ENCODE data around the gene RAI1.
A peak's percentile ranks its signal among the peaks of the same experiment; 100 is the strongest.
"Not testable (repeated sequence)": the region's sequence is repeated elsewhere in the genome, so short reads cannot be mapped to it uniquely, and the experiment has no call there.

RAI1 gene

DNA sequence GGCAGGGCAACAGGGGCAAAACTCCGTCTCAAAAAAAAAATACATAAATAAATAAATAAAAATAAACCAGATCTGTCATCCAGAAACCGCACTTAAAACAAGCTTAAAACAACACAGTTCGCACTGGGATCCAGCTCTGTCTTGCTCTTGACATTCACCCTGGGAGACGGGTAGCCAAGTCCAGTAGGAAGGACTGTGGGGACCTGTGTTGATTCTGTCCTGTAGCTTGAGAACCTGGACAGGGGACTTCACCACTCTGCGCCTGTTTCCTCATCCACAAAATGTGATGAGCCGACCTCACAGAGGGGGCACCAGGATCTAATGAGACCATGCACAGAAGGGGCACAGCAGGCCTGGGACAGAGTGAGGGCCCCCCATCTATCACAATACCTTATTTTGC is 1.5 kb upstream of the RAI1 start:
- H3K4me3 ChIP-seq (ENCODE audit: low read depth, low read length), result no peak overlapping the region

- H3K4me3 ChIP-seq (ENCODE audit: low read depth, low read length), result no peak overlapping the region
These were observed 626 bp upstream of the RAI1 start for GRCh38 chr17:17680477-17681186.

DNA sequence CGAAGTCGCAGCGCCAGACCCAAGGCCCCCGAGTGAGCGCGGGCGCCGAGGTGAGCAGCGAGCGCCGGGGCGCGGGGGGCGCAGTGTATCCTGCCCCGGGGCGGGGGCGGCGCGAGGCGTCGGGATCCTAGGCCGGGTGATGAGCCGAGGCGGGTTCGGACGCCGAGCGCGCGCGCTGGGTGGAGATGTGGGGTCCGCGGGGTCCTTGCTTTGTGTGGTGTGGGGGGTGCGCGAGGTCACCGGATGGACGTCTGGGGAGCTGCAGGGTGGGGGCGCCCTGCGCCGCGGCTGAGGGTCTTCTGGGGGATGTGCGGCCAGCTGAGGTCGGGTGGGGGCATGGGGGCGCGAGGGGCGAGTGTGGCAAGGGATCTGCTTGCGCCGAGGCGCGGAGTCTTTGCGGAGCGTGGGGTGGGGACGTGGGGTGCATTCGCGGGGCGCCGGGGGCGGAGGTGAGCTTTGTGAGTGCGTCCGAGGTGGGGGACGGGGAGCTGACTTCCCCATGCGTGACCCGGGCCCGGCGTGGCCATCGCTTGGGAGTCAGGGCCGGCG is 560 bp downstream of the RAI1 start:
- peak overlapping the region; percentile 13 for H3K4me3 ChIP-seq (ENCODE audit: low read depth, low read length)

DNA sequence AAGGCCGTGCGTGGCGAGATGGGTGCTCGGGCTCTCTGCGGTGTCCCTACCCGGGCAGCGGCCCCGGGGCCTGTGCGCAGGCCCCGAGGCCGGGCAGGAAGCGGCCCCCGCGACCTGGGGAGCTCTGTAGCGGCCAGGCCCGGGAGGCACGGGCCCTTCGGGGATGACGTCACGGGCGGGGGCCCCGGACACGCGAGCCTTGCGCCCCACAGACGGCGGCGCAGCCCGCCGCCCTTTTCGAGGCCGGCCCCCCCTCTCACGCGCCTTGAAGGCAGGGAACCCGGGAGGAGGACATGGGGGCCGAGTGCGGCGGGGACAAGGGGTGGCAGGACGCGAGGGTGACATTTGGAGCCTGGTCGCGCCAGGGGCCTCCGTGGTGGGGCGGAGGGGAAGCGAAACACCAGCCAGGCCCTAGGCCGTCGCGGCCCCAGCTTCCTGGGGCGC is 1.1 kb downstream of the RAI1 start:
- H3K4me3 ChIP-seq (ENCODE audit: low read depth, low read length), result no peak overlapping the region

DNA sequence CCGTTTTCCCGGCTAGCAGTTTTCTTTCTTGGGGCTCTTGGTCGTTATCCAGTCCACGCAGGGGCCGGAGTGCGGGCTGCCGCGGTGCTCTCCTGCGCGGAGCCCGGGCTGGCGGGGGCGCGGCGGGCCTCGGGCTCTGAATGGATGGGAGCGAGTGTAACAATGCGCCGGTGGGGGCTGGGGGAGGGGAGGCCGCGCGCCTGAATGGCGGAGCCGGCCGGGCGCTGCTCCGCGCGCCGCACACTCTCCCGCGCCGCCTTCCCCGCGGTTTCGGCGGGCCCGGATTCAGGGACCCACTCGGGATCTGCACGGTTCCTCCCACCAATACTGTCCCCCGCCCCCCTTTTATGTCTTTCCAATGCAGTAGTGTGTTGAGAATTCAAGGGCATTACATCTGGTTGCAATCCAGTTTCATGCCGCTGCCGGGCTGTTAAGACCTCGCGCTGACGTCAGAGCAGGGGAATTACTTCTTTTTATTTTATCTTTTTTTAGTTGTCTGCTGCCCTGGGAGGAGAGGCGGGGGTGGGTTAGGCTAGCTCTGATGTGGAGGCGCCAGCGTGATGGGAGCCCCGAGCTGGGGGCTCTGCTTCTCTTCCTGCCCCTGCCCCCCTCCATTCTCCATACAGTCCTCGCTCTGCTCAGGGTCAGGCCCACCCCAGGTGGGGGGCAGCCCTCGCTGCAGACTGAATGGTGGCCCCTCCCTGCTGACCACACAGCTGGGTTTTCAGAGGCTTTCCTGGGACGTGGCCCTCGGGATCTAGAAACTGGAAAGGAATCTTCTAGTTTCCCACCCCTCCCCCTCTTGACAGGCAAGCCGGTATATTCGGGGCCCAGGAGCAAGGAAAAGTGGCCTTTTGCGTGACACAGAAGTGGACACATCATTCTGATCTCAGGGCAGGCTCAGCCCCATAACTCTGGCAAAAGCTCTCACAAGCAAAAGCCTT is 1.8 kb downstream of the RAI1 start:
- peak overlapping the region; percentile 30 for H3K4me3 ChIP-seq (ENCODE audit: low read depth, low read length)

GRCh38 chr17:17683710-17684365 is 2.6 kb downstream of the RAI1 start:
- H3K4me3 ChIP-seq (ENCODE audit: low read depth, low read length), result no peak overlapping the region

DNA sequence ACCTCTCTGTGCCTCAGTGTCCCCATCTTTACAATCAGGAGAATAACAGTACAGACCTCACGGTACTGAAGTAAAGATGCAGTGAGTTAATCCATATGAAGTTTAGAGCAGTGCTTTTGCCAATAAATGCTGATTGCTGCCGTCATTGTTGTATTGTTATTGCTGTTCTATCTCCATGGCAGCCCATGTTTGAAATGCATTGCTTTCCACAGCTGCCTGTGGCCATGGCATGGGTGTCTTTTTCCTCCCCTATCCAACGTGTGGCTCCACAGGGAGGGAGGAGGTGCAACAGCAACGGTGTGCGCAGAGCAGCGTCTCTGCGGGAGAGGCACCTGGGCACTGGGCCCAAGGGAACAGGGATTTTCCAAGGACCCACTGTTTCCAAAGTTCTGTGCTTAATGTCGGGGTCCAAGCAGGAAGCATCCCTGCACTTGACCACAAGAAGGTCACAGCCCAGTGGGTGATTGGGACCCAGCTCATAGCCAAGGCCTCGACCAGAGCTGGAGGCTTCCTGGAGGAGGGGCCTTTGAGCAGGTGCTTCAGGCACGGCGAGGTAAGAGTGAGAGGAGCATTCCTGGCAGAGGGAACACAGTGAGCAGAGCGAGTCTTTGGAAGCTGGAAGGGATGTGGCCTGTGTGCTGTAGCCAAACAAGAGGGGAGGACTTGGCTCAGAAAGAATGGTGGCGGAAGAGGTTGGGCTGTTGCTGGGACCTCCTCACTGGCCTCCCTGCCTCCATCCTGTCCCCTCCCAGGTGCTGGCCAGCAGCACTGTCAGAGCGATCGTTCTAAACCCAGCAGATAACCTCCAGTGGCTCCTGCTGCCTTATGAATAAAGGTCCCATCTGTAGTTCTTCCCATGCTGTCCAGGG is 3.9 kb downstream of the RAI1 start:
- no peak overlapping the region for H3K4me3 ChIP-seq (ENCODE audit: low read depth, low read length)

DNA sequence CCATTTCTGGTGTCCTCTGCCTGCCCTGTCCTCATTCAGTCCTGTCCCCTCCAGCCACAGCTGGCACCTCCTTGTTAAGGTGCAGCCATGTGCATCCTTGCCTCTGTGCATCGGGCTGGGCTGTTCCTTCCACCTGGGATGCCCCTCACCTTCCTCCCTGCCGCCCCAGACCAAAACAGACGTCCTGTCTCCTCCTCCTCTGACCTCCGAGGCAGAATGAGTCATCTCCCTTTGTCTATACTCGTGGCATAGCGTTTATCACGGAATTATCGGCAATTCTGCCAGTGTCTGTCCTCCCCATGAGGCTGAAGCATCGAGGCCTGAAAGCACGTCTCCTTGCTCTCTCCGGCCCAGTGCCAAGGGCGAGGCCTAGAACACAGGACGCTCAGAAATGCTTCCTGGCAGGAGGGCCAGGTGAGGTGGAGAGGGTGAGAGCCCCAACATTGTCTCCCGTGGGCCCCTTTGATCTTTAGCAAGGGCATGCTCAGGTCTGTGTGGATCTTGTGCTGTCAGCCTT is 4.6 kb downstream of the RAI1 start:
- no peak overlapping the region for H3K4me3 ChIP-seq (ENCODE audit: low read depth, low read length)

- H3K4me3 ChIP-seq (ENCODE audit: low read depth, low read length), result no peak overlapping the region
These were observed 8.1 kb downstream of the RAI1 start for GRCh38 chr17:17689312-17689711.

GRCh38 chr17:17690233-17690632 is 9.0 kb downstream of the RAI1 start:
- not testable (repeated sequence) for H3K4me3 ChIP-seq (ENCODE audit: low read depth, low read length)

DNA sequence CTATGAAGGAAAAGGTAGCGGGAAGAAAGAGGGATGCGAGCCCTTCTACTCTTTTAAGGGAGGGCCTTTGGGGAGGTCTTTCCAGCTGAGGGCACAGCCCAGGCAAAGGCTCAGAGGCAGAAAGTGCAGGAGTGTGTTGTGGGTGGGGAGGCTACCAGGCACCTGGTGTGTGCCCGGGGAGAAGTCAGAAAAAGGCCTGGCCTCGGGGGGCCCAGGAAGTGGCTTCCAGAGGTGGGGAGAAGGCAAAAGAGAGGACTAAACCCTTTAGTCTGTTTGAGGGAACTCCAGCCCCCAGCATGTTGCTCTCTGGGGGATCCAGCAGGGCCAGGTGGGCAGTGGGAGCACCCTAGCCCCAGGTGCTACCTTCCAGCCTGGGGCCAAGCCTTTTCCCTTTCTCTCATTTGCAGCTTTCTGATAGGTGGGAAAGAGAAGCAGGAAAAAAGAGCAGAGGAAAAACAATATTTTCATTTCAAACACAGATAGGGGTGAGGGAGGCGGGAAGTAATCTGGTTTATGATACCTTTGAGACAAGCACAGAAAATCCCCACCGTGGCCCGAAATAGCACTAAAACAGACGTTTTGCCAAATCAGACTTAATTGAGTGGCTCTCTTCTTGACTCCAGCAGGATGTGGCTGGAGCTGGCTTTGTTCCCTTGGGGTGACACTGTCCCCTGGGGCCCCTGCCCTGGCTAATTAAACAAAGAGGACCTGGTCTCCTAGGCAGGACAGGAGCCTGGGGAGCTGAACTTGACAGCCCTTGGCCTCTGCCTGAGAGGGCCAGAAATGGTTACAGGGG is 10.4 kb downstream of the RAI1 start:
- no peak overlapping the region for H3K4me3 ChIP-seq (ENCODE audit: low read depth, low read length)

DNA sequence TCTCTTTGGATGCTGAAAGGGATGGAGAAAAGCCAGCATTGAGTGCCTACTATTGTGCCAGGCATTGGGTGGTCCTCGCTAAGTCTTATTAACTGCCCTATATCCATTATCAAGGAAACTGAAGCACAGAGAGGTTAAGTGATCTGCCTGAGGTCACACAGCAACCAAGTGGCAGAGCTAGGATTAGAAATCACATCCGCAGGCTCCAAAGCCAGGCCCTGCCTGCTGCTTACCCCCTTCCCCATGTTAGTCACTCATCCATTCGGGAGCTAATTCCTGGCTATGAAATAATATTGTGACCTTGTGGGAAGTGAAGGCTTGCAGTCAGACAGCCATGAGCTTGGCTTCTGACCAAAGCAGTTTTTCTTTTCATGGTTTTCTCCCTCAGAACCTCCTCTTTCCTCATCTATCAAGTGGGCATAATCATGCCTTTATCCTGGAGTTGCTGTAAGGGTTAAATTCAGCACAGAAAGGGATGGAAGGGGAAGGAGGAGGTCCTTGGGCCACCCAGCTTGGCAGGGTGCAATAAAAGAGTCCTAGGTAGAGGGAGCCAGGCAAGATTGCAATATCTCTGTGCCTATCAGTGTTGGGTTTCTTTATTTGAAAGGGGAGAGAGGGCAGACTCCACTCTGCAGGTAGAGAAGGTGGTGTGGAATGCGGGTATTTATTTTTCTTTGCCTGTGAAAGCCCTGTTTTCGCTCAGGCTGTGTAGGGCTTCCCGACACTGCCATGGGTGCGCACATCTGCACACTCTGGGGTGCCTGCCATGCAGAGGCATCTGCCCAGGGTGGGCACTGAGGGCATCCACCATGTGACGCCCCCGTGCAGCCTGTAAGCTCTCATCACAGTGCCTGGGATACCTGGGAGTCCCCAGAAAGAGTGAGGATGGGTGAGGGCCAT is 11.3 kb downstream of the RAI1 start:
- no peak overlapping the region for H3K4me3 ChIP-seq (ENCODE audit: low read depth, low read length)

- no peak overlapping the region for H3K4me3 ChIP-seq (ENCODE audit: low read depth, low read length)
These were observed 12.3 kb downstream of the RAI1 start for GRCh38 chr17:17693253-17694168.

GRCh38 chr17:17694169-17695081 is 13.2 kb downstream of the RAI1 start:
- H3K4me3 ChIP-seq (ENCODE audit: low read depth, low read length), result peak overlapping the region; percentile 39

GRCh38 chr17:17696085-17696484 is 14.8 kb downstream of the RAI1 start:
- H3K4me3 ChIP-seq (ENCODE audit: low read depth, low read length), result no peak overlapping the region
